Fibroblast of lung (primary cell): ENCODE results near the gene SUN3.
"Not testable (repeated sequence)": the region's sequence is repeated elsewhere in the genome, so short reads cannot be mapped to it uniquely, and the experiment has no call there.

Experiments used
- EZH2 ChIP-seq: IDR thresholded peaks from 2 replicates; pipeline ENCODE4 v1.5.1; 2012; ENCODE audit warnings: low read length, control low read depth, mild to moderate bottlenecking; ENCODE audit errors: missing control alignments
- TF ChIP-seq, protein P1 (sequence below), 2 donors: IDR thresholded peaks in 1 of 2; conservative IDR thresholded peaks in 1 of 2; 1 replicate in 1 of 2; 2 replicates in 1 of 2; pipeline ENCODE4 v1.5.1; 2011 to 2012; ENCODE audit warnings: low read length in 2 of 2, control low read depth in 1 of 2, inconsistent platforms in 1 of 2, low read depth in 1 of 2, mild to moderate bottlenecking in 1 of 2

DNA sequence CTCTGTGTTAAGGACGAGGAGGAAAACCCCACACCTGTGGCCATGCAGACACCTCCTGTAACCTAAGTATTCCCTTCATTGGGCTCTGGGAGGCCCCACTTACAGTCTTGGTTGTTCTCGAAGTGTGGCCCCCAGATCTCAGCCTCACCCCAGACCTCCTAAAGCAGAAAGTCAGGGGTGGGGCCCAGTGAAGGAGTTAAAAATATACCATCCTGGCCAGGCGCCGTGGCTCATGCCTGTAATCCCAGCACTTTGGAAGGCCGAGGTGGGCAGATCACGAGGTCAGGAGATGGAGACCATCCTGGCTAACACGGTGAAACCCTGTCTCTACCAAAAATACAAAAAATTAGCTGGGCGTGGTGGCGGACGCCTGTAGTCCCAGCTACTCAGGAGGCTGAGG is 86.3 kb downstream of the SUN3 start:
- TF ChIP-seq, protein P1, sequence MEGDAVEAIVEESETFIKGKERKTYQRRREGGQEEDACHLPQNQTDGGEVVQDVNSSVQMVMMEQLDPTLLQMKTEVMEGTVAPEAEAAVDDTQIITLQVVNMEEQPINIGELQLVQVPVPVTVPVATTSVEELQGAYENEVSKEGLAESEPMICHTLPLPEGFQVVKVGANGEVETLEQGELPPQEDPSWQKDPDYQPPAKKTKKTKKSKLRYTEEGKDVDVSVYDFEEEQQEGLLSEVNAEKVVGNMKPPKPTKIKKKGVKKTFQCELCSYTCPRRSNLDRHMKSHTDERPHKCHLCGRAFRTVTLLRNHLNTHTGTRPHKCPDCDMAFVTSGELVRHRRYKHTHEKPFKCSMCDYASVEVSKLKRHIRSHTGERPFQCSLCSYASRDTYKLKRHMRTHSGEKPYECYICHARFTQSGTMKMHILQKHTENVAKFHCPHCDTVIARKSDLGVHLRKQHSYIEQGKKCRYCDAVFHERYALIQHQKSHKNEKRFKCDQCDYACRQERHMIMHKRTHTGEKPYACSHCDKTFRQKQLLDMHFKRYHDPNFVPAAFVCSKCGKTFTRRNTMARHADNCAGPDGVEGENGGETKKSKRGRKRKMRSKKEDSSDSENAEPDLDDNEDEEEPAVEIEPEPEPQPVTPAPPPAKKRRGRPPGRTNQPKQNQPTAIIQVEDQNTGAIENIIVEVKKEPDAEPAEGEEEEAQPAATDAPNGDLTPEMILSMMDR (conservative IDR thresholded peaks at IDR 0.05 in 1 of 2, IDR thresholded peaks at IDR 0.05 in 1 of 2; ENCODE audit: low read depth in 1 of 2, low read length in 2 of 2): not testable (repeated sequence)
- TF ChIP-seq EZH2: not testable (repeated sequence)
